GM19463 (cell line): ENCODE data around the gene OR52H1.
"Not testable (repeated sequence)": the region's sequence is repeated elsewhere in the genome, so short reads cannot be mapped to it uniquely, and the experiment has no call there.

Experiments
- ATAC-seq: cut with Tn5 transposase; IDR thresholded peaks from one replicate; pipeline ENCODE4 v1.9.1; 2021; ENCODE audit warnings: mild to moderate bottlenecking, moderate library complexity; ENCODE audit not compliant: unreplicated experiment

The OR52H1 gene

DNA sequence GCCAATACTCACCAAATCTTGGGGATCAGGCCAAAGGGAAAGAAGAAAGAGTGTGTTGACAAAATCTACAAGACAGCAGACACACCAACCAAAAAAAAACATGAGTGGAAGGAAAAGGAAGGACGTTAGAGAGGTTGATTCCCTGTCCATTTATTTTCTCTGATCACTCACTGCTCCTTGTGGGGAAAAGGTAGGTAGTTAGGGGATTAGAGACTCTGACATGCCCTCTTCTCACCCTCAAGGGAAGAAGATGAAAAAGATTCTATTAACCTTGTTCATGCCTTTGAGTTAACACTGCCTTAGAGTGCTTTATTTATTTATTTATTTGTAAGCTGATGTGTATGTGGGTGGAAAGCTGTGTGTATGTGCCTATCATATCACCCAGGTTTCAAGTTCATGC lies at the start of gene OR52H1:
OR52H1 (minus strand) TSS at position 101 of the 400 bp plus-strand sequence. CDS start 3,035 bp downstream, outside the sequence.
- no peak for ATAC-seq

GRCh38 chr11:5597953-5598352 lies 49.6 kb upstream of the OR52H1 start:
- no peak for ATAC-seq

DNA sequence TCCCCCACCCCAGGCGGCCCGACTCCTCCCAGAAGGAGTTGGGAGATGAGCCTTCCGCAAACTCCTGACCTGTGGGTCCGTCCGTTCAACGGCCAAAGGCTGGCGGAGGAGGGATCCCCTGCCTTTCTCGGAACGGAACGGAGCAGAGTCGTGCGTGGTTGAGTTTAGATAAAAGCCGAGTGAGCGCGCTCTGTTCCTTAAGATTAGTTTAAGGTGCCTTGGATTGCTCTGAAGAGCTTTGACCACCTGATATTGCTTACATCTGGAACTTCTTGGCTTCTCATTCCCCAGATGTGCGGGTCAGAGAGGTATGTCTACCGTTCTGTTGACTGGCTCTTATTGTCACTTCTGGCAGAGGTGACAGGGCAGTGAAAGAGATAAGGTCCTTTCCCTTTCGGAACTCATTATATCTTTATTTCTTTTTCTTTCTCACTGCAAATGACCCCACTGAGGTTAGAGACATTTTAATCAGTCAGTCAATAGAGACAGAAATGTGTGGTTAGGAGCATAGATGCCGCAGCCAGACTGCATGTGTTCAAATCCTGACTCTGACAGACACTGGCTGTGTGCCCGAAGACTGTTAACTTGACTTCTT lies 48.4 kb upstream of the OR52H1 start, which contains the start of gene TRIM6:
TRIM6 (plus strand) TSS at position 31 of the 595 bp plus-strand sequence; CDS start at position 292, 261 bp downstream.
- peak; percentile 41 for ATAC-seq

DNA sequence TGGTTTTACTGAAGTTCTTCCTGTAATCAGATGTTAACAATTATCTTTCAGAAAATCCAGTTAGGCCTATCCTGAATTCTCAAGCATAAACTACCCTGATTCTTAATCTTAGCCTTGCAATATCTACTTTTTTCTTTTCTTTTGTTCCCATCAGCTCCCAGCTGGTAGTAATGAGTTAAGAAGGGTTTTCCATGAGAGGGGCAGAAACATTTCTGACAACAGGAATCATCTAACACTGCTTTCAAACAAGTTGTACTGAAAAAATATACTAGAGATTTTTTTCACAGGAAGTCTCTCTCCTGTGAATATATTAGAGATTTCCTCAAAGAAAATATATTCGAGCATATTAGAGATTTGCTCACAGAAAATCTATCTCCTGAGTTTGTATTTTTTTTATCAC lies 44.8 kb upstream of the OR52H1 start:
- no peak for ATAC-seq

DNA sequence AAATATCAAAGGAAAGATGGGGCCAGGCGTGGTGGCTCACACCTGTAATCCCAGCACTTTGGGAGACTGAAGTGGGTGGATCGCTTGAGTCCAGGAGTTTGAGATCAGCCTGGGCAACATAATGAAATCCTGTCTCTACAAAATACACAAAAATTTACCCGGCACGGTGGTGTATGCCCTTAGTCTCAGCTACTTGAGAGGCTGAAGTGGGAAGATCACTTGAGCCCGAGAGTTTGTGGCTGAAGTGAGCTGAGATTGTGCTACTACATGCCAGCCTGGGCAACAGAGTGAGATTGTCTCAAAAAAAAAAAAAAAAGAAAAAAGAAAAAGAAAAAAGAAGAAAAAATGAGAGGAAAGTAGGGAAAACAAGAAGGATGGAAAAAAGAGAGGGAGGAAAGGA lies 44.3 kb upstream of the OR52H1 start:
- no peak for ATAC-seq

GRCh38 chr11:5591613-5592012 lies 43.3 kb upstream of the OR52H1 start:
- no peak for ATAC-seq

DNA sequence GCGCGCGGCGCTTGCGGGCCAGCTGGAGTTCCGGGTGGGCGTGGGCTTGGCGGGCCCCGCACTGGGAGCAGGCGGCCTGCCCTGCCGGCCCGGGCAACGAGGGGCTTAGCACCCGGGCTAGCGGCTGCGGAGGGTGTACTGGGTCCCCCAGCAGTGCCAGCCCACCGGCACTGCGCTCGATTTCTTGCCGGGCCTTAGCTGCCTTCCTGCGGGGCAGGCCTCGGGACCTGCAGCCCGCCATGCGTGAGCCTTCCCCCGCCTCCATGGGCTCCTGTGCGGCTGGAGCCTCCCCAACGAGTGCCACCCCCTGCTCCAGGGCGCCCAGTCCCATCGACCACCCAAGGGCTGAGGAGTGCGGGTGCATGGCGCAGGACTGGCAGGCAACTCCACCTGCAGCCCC lies 41.6 kb upstream of the OR52H1 start:
- ATAC-seq = not testable (repeated sequence)

GRCh38 chr11:5584458-5584857 lies 36.1 kb upstream of the OR52H1 start:
- not testable (repeated sequence) for ATAC-seq

GRCh38 chr11:5581014-5581413 lies 32.7 kb upstream of the OR52H1 start:
- no peak for ATAC-seq

DNA sequence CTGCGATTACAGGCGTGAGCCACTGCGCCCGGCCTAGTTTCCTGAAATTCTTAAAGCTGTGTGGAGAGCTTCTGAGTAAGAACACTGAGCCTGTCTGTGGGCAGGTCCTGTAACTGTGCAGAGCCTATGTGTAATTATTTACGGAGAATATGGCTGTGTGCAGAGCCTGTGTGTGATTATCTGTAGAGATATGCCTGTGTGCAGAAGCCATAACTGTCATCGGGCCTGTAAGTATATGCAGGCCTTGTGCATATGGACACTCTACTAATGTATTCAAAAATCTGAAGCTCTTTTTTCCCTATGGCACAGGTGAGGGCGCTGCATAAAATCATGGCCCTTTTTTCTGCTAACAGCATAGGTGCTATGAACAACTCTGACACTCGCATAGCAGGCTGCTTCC lies 32.2 kb upstream of the OR52H1 start, which contains the start of gene OR52B6:
OR52B6 (plus strand) TSS at position 301 of the 400 bp plus-strand sequence; CDS start at position 301, 0 bp downstream.
- no peak for ATAC-seq

- no peak for ATAC-seq
Observed at GRCh38 chr11:5577101-5577500, 28.8 kb upstream of the OR52H1 start.

GRCh38 chr11:5575152-5575551 lies 26.8 kb upstream of the OR52H1 start:
- no peak for ATAC-seq

- no peak for ATAC-seq
Observed at GRCh38 chr11:5574654-5575053, 26.3 kb upstream of the OR52H1 start.

DNA sequence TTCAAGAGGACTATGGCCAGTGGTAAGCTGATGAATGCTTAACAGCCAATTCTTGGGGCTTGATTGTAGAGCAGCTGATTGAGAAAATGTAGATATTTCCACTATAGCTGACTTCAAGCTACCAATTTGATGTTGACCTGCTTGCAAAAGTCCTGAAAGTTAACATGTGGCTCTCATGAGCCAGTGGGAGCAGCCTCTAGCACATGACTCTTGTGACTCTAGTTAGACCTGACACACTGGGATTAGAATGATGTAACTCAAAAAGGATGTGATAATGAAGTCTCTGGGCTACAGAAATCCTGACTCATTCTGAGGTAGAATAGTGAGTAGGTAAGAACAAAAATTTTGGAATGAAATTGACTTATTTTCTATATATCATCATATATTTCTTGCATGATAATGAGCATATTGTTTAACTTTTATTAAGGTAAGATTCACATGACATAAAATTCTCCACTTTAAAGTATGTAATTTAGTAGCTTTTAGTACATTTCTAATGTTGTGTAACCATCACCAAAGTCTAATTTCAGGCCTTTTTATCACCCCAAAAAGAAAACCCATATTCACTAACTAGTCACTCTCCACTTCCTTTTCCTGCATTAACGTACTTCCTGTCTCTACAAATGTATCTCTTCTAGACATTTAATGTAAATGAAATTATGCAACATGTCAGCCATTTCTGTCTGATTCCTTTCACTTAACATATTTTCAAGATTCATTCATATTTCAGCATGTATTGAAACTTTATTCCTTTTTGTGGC lies 16.1 kb upstream of the OR52H1 start:
- ATAC-seq = no peak

GRCh38 chr11:5557751-5558150 lies 9.4 kb upstream of the OR52H1 start:
- ATAC-seq = no peak

DNA sequence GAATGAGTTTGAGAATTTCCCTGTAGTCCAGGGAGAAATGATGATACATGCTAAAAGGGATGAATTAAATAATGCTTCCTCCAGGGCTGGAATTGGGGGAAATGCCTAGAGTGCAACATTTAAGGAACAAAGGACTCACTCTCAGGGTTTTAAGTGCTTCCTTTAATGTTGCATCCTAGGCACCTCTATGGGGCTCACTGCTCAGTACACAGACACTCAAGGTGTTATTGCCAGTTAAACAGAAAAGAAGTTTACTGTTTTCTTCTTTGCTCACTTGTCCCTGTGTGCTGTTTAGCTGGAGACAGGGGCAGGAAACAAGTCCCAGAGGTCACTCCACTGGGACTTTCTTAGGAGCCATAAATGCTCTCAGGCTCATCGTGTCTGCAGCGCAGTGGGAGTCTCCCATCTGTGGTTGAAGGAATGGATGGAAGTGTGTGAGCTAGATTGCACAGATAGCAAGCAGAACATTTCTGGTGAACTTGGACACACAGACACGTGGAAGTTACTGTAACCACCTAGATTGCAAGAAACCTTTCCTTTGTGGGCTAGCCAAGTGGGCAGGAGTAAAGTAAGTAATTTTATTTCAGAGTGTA lies 8.4 kb upstream of the OR52H1 start:
- ATAC-seq = no peak

- no peak for ATAC-seq
Observed at GRCh38 chr11:5553343-5553742, 5.0 kb upstream of the OR52H1 start.

GRCh38 chr11:5550440-5551095 lies 2.2 kb upstream of the OR52H1 start:
- ATAC-seq = peak; percentile 69

DNA sequence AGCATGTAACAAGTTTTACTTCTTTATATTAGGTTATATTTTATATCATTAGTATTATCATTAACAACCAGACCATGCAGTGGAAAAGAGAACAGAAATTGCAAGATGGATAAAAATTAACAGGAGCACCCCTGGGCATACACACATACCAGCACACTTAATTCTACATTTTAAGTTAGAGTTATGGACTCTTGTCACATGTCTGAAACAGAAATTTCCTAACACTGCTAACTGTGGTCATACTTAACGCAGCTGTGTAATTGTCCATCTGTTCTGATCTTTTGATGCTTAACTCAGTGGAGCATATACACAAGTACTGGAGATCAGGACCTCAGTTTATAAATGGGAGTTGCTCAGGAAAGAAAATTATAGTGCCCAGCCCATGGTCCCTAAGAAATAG lies 358 bp downstream of the OR52H1 start:
- ATAC-seq = peak; percentile 65

GRCh38 chr11:5546457-5546856 lies 1.9 kb downstream of the OR52H1 start:
- no peak for ATAC-seq

DNA sequence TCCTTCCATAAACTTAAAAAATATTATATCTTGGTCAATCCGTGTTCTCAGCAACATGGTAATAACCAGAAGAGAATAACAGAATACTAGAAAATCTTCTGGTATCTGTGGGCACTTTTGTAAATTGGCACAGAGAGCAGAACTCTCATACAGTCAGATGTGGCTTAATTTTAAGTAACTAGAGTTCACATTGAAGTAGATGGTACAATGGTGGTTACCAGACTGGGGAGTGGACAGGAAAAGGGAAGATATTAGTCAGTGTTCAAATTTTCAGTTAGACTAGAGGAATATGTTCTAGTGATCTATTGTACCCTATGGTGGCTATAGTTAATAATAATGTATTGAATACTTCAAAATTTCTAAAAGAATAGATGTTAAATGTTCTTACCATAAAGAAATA lies 6.9 kb downstream of the OR52H1 start:
- no peak for ATAC-seq
